Measurements from ENCODE around the gene ALOX5AP. TPM values are rescaled to one million over a fixed set of nuclear protein-coding genes. Genes with fewer than 3 reads are reported as not detected.

Gene ALOX5AP
- total and polyA plus RNA-seq, 4 donors: 17.9 to 753 (median 111) TPM

- H3K27me3 ChIP-seq (ENCODE audit: control insufficient read depth in 3 of 3, insufficient read depth in 3 of 3, low read length in 2 of 3): no peaks in the 10 kb centered on the region
- H3K4me3 ChIP-seq: no peak overlapping the region
- ATAC-seq (ENCODE audit: insufficient read depth, low FRiP score) (no peak), DNase-seq (no peak)
- peaks cover 0 to 1% (median 0%) of the 10 kb centered on the region in 4 donors for H3K36me3 ChIP-seq (ENCODE audit: control insufficient read depth in 4 of 4, insufficient read depth in 4 of 4, low read length in 4 of 4)
- no peak for TF ChIP-seq CTCF (IDR thresholded peaks at IDR 0.05; ENCODE audit: control extremely low read depth, extremely low read depth)
- no peak overlapping the region for H3K9ac ChIP-seq (ENCODE audit: insufficient read depth in 1 of 2, low read length in 2 of 2)
- no peak overlapping the region for H3K27ac ChIP-seq (ENCODE audit: low read depth in 1 of 2, low read length in 1 of 2)
- H3K4me1 ChIP-seq (ENCODE audit: control insufficient read depth in 5 of 5, insufficient read depth in 5 of 5, low read length in 5 of 5): peaks cover 0 to 8% (median 3%) of the 10 kb centered on the region in 5 donors
- H3K9me3 ChIP-seq (ENCODE audit: control insufficient read depth in 4 of 4, insufficient read depth in 3 of 4, low read length in 3 of 4): peaks cover 0 to 6% (median 0%) of the 10 kb centered on the region in 4 donors
- WGBS, 2 donors: 70 to 85% methylated on average over 11 of the region's 11 CpGs
Measured at GRCh38 chr13:30752201-30752797, 17.0 kb downstream of the ALOX5AP start.

- no peak for TF ChIP-seq CTCF (IDR thresholded peaks at IDR 0.05; ENCODE audit: control extremely low read depth, extremely low read depth)
Measured at GRCh38 chr13:30753030-30753616, 17.8 kb downstream of the ALOX5AP start.

GRCh38 chr13:30755678-30756077 lies 20.3 kb downstream of the ALOX5AP start:
- H3K9me3 ChIP-seq (ENCODE audit: control insufficient read depth in 4 of 4, insufficient read depth in 3 of 4, low read length in 3 of 4): peaks cover 0 to 7% (median 0%) of the 10 kb centered on the region in 4 donors
- no peak overlapping the region for H3K27ac ChIP-seq (ENCODE audit: low read depth in 1 of 2, low read length in 1 of 2)
- H3K27me3 ChIP-seq (ENCODE audit: control insufficient read depth in 3 of 3, insufficient read depth in 3 of 3, low read length in 2 of 3): no peaks in the 10 kb centered on the region
- peaks cover 0 to 3% (median 0%) of the 10 kb centered on the region in 4 donors for H3K36me3 ChIP-seq (ENCODE audit: control insufficient read depth in 4 of 4, insufficient read depth in 4 of 4, low read length in 4 of 4)
- peaks cover 0 to 8% (median 3%) of the 10 kb centered on the region in 5 donors for H3K4me1 ChIP-seq (ENCODE audit: control insufficient read depth in 5 of 5, insufficient read depth in 5 of 5, low read length in 5 of 5)
- no peak overlapping the region for H3K4me3 ChIP-seq
- no peak for DNase-seq
- TF ChIP-seq CTCF (IDR thresholded peaks at IDR 0.05; ENCODE audit: control extremely low read depth, extremely low read depth): no peak
- H3K9ac ChIP-seq (ENCODE audit: insufficient read depth in 1 of 2, low read length in 2 of 2): no peak overlapping the region
- no peak for ATAC-seq (ENCODE audit: insufficient read depth, low FRiP score)
- 74 to 77% methylated on average over 12 of the region's 12 CpGs for WGBS, 2 donors

More at GRCh38 chr13:30753030-30753616, 17.8 kb downstream of the ALOX5AP start:
- DNase-seq (no peak), ATAC-seq (ENCODE audit: insufficient read depth, low FRiP score) (no peak)
- WGBS, 2 donors: 79 to 84% methylated on average over 8 of the region's 8 CpGs
- Histone ChIP-seq H3K9ac (ENCODE audit: insufficient read depth in 1 of 2, low read length in 2 of 2) (no peak overlapping the region), H3K36me3 (ENCODE audit: control insufficient read depth in 4 of 4, insufficient read depth in 4 of 4, low read length in 4 of 4) (peaks cover 0 to 2% (median 0%) of the 10 kb centered on the region in 4 donors), H3K9me3 (ENCODE audit: control insufficient read depth in 4 of 4, insufficient read depth in 3 of 4, low read length in 3 of 4) (peaks cover 0 to 6% (median 0%) of the 10 kb centered on the region in 4 donors), H3K4me1 (ENCODE audit: control insufficient read depth in 5 of 5, insufficient read depth in 5 of 5, low read length in 5 of 5) (peaks cover 0 to 8% (median 3%) of the 10 kb centered on the region in 5 donors), H3K27me3 (ENCODE audit: control insufficient read depth in 3 of 3, insufficient read depth in 3 of 3, low read length in 2 of 3) (no peaks in the 10 kb centered on the region), H3K27ac (ENCODE audit: low read depth in 1 of 2, low read length in 1 of 2) (no peak overlapping the region), H3K4me3 (no peak overlapping the region)

Measured in lung (tissue), 12 donors.